NT2/D1 (cell line): ENCODE measurements around the gene LRMDA.

Experiments used
- SUZ12 ChIP-seq: IDR thresholded peaks from 2 replicates; pipeline ENCODE4 v1.6.1; 2011; ENCODE audit not compliant: insufficient read length, insufficient read depth; ENCODE audit errors: extremely low read depth
- YY1 ChIP-seq: IDR thresholded peaks from 2 replicates; pipeline ENCODE4 v1.6.1; 2011; ENCODE audit not compliant: insufficient read length, insufficient read depth

DNA sequence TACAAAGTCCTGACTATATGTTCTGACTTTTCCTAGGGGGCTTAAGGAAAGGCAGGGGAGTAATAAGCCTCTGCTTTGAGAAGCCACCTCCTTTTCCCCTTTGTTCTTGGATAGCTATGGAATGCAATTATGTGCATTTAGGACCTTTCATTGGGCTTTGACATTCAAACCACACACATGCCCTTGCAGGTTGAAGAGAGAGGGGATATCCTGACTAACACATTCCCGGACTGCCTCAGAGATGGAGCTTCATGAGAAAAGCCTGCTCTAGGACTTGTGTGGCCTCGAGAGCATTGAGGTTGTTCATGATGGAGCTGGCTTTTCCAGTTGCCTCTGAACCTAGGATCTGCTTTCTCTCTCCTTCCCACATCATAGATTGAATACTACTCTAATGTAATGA is 694.5 kb downstream of the LRMDA start:
- TF ChIP-seq YY1 (no peak), SUZ12 (no peak)
